K562 (cell line): Measurements from ENCODE around the gene FGFRL1. TPM values are rescaled to one million over a fixed set of nuclear protein-coding genes. Genes with fewer than 3 reads are reported as not detected.

Source experiments
- DPF2 ChIP-seq: fragments of 450-650 bp; IDR thresholded peaks from 2 replicates; pipeline ENCODE4 v1.6.1; 2016
- FOXK2 ChIP-seq, 2 experiments: fragments of 450-650 bp; IDR thresholded peaks in 1 of 2; conservative IDR thresholded peaks in 1 of 2; 2 replicates each; pipeline ENCODE4 v1.6.1; 2016; ENCODE audit warnings: low read depth in 2 of 2, mild to moderate bottlenecking in 1 of 2
- RAD21 ChIP-seq, 2 experiments: fragments of 250-450 bp in 1 of 2; fragments of 450-650 bp in 1 of 2; sonication (Bioruptor Pico) in 1 of 2; formaldehyde crosslinking in 1 of 2; IDR thresholded peaks in 1 of 2; conservative IDR thresholded peaks in 1 of 2; 2 replicates each; pipeline versions ENCODE4 v1.4.0 to v1.8.0; 2020 to 2022; ENCODE audit warnings: mild to moderate bottlenecking in 2 of 2, moderate library complexity in 1 of 2
- RCOR1 ChIP-seq, 2 experiments: IDR thresholded peaks; 2 replicates each; pipeline ENCODE4 v1.6.1; 2012; ENCODE audit warnings: low read depth in 2 of 2, low read length in 2 of 2, borderline replicate concordance in 1 of 2, improper control_type of control experiment in 1 of 2
- REST ChIP-seq, 2 experiments: fragments of 450-650 bp; formaldehyde crosslinking in 1 of 2; IDR thresholded peaks; 2 replicates each; pipeline versions ENCODE4 v1.4.0 to v1.6.1; 2014 to 2020; ENCODE audit warnings: mild to moderate bottlenecking in 2 of 2, borderline replicate concordance in 1 of 2, low read depth in 1 of 2
- polyA plus RNA-seq, 8 experiments: library from polyadenylated mRNA; depleted of rRNA in 4 of 8; stranded (reverse) in 5 of 8; unstranded in 3 of 8; fragments of >200 nt; fragmentation: Nextera tagmentation in 2 of 8; fragmentation: Illumina TruSeq in 1 of 8; extraction: Ambion mirVana in 2 of 8; extraction: Trizol in 1 of 8; gene quantifications; 2 replicates each; pipeline versions ENCODE4 v1.2.1 to v1.2.3, GENCODE V29; 2011 to 2014; ENCODE audit warnings: inconsistent platforms in 1 of 8, missing spikeins in 1 of 8
- total RNA-seq, 7 experiments: library from RNA; depleted of rRNA in 6 of 7; stranded (reverse); fragments of >200 nt in 6 of 7; fragmentation: Illumina TruSeq in 2 of 7; extraction: Trizol in 2 of 7; gene quantifications; 2 replicates each; pipeline versions ENCODE4 v1.2.1 to v1.2.3, GENCODE V29; 2011 to 2021; ENCODE audit warnings: low replicate concordance in 1 of 7

The FGFRL1 gene
- total and polyA plus RNA-seq, 9 of the 15 experiments (the other 6 are each of a cell fraction or from before 2014, with no cell fraction given), result 0.34 to 49.9 (median 14.6) TPM

GRCh38 chr4:1072830-1073446 is 61.5 kb downstream of the FGFRL1 start (continued):
- peak; percentile 68 for TF ChIP-seq REST (IDR thresholded peaks at IDR 0.05; ENCODE audit: borderline replicate concordance)
- TF ChIP-seq REST (CRISPR knock-in tag; IDR thresholded peaks at IDR 0.05; ENCODE audit: low read depth), result no peak
- peak; percentile 40 to 48; a peak in 2 of 4 replicates for TF ChIP-seq FOXK2 (conservative IDR thresholded peaks at IDR 0.05 in 1 of 2, IDR thresholded peaks at IDR 0.05 in 1 of 2; ENCODE audit: low read depth in 2 of 2)
- TF ChIP-seq DPF2, result peak; percentile 17; the same call in 1 of the 2 replicates
- 0 out of 4 replicates have a peak, but pooled peaks of 1 of the 2 experiments have one; percentile 22 for TF ChIP-seq RCOR1 (IDR thresholded peaks at IDR 0.05; ENCODE audit: borderline replicate concordance in 1 of 2, low read depth in 2 of 2, low read length in 2 of 2)
- peak; percentile 21 to 54 for TF ChIP-seq RAD21 (CRISPR knock-in tag; conservative IDR thresholded peaks at IDR 0.05 in 1 of 2, IDR thresholded peaks at IDR 0.05 in 1 of 2)
